Activated T-helper 9 cell treated with anti-CD3 and anti-CD28 coated beads, Interleukin-2, amount 50 U/mL, for 16 hours (primary cell): Measurements from ENCODE around the gene INPP5J.
"Not testable (repeated sequence)": the region's sequence is repeated elsewhere in the genome, so short reads cannot be mapped to it uniquely, and the experiment has no call there.

Source experiments
- DNase-seq: peaks from one replicate; pipeline ENCODE4 v3.0.0-alpha.2; 2020; ENCODE audit warnings: low read depth

The INPP5J gene

DNA sequence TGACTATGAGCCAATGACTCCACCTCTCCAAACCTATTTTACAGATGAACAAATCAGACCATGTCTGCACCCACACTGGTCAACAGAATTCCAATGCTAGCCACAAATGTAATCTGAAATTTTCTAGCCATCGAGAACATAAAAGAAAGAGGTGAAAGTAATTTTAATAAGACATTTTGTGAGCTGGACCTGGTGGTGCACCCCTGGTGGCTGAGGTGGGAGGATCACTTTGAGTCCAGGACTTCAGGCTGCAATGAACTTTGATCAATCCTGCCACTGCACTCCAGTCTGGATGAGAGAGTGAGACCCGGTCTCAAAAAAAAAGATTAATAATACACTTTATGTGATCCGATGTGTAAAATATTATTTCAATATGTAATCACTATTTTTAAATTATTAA is 27.8 kb downstream of the INPP5J start:
- no peak for DNase-seq

DNA sequence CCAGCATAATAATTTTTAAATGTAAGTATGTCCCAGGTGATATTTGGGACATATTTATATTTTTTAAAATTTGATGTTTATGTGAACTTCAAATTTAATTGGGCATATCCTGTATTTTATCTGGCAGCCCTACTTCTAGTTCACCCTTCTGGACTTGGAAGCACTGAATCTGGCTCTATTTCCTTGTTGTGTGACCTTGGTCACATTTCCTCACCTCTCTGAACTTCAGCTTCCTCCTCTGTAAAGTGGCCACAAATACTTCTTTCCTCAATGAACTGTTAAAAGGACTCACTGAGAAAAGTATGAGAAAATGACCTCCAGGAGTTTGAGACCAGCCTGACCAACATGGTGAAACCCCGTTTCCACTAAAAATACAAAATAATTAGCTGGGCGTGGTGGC is 29.1 kb downstream of the INPP5J start:
- DNase-seq = no peak

DNA sequence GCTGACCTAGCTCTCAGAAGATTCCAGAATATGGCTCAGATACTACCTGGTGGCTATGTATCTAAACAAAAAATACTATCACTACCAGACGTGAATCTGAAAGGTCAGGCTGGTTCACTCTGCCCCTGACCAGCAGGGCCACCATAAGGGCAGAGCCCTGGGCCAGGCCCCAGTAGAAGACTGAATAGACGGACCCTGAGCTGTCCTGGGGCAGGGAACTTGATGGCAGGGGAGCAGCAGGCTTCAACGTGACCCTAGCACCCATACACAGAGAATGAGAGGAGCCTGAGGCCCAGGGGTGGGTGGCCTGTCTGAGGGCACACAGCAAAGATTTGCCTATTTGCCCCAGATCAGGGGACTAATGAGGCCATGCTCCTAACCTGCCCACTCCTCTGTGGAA is 30.6 kb downstream of the INPP5J start:
- no peak for DNase-seq

DNA sequence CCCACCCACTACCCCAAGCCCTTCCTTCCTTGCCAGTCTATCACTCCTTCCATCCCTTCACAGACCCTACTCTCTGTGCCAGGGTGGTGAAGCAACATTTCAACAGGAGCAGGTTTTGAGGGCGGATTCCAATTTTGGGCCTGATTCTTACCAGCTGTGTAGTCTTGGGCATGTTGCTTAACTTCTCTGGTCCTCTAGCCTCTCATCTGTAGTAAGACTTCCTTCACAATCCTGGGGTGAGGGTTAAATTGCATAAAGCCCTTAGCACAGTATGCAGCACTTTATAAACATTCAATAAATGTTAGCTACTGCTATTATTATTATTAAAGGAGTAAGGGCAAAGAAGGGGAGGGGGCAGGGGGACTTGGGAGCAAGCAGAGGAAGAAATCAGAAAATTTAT is 32.2 kb downstream of the INPP5J start:
- no peak for DNase-seq

DNA sequence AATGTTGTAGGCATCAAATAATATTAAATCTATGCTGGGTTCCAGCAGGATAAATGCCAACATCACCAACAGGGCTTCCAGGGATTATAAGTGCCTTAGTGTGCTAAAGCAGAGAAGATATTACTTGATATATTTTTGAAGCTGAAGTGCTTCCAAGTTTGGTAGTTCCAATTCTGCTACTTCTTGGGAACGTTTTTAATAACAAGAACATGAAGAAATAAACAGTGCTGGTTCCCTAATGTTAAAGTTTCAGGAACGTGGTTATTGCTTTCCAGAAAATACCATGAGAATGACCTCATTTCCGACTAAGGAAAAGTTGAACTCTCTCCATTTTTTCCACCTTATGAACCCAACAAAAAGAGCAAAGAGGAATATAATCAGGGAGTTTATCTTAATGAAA is 32.7 kb downstream of the INPP5J start:
- no peak for DNase-seq

DNA sequence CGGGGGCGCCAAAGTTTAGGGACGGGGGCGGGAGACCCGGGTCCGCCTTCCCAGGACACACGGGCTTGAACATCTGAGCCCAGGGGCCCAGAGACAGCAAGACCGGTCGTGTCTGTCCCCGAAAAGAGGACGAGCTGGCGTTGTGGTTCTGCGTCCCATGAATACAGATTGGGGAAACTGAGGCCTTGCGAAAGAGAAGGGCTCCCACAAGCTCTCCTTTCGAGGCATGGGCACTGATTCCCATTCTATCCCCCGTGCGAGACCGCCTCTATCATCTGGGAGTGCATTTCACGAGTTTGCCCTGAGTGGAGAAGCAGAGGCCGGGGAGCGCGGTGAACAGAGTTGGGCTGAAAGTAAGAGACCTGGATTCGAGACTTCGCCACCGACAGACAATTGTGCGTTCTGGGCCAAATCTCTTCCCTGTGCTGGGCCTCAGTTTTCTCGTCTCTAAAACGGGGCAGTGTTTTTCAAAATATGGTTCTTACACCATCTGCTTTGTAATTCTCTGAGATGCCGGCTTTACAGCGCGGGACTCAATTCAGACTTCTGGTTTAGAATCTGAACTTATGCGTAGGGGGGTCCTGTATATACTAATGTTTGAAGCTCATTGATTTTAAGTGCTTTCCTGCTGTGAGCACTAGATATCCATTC is 37.7 kb downstream of the INPP5J start:
- DNase-seq = no peak

DNA sequence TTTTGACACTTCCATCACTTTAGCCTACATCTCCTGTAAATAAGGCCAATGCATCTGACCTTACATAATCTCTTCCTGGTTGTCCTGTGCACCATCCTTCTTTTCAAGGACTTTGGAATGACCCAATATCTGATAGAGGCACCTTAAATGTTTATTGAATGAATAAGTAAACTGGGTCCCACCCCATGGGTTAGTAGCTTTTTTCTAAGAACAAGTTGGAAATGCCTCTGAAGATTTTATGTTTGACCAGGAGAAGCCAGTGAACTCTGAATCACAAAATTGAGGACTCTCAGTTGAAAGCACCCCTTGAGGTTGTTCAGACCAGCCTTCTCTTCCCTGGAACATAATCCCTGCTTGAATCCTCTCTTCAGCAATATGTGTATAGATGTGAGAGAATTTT is 38.6 kb downstream of the INPP5J start:
- no peak for DNase-seq

- no peak for DNase-seq
Measured at GRCh38 chr22:31162015-31162765, 39.4 kb downstream of the INPP5J start.

GRCh38 chr22:31170971-31171370 is 48.2 kb downstream of the INPP5J start:
- no peak for DNase-seq

DNA sequence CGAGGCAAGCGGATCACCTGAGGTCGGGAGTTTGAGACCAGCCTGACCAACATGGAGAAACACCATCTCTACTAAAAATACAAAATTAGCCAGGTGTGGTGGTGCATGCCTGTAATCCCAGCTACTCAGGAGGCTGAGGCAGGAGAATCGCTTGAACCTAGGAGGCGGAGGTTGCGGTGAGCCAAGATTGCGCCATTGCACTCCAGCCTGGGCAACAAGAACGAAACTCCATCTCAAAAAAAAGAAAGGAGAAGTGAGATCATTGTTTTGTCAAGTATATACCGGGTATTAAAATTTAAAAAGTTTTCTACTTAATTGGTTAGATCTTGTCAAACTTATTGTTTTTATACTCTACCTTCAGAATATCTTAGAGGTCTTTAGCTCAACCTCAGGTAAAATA is 49.0 kb downstream of the INPP5J start:
- DNase-seq = not testable (repeated sequence)

GRCh38 chr22:31173386-31174145 is 50.8 kb downstream of the INPP5J start:
- no peak for DNase-seq

DNA sequence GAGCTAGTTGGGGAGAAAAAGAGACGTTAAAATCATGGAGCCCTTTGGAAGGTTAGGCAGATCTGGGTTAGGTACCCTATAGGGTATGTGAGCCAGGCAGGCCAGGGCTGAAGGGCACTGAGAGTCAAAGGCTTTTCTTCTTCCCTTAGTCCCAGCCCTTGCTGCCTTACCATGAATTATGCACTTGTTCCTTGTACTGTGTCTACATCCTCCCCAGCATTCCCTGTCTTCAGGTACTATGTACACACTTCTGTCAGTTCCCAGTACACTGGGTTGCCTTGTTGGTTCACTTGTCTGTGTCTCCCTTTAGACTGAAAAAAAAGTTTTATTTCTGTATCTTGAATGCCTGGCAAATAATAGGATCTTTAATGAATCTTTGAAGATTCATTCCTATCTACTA is 54.2 kb downstream of the INPP5J start:
- no peak for DNase-seq

DNA sequence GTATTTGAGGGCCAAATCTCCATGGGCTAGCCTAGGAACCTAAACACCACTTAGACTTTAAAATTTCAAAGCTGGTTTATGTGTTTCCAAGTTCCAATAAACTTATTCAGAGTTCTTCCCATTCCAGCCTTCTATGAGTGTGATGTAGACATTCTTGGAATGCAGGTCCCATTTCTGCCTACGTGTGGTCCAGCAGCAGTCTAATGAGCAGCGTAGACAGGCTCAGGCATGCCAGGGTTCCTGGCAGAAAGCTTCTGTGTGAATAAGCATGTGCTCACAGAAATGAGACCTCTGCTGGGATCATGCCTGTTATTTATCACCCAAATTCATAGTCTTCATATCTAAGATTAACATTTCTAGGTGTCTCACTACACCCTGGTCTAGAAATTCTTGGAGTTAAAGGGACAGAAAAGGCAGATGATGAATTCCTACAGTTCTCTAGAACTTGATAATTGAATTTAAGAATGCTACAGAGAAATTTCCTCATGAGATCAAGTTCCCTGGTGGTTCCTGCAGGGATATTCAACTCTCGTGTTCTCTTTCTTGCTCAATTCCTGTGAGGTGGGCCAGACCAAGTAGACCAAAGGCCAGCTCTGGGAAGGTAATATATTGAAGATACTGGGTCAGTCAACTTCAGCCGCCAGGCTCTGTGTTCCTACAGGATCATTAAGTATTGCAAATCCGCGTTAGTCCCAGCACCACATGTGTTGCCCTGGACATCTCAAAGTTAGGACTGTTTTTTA is 54.8 kb downstream of the INPP5J start:
- no peak for DNase-seq

DNA sequence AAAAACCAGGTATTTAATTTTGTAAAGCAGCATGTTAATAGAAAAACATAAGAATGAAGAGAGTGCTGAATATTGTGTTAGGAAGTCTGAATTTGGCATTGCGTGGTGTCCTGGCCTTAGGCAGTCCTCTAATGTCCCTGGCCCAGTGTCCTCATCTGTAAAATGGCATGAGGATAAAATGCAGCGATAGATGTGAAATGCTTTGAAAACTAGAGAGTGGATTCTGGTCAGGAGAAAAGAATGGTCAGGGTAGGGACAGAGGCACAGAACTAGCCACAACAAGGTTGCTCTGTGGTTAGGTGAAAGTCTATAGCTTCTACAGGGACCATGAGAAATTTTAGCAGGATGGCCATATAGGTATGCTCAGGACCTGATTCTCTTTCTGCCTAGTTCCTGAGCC is 56.1 kb downstream of the INPP5J start:
- no peak for DNase-seq

DNA sequence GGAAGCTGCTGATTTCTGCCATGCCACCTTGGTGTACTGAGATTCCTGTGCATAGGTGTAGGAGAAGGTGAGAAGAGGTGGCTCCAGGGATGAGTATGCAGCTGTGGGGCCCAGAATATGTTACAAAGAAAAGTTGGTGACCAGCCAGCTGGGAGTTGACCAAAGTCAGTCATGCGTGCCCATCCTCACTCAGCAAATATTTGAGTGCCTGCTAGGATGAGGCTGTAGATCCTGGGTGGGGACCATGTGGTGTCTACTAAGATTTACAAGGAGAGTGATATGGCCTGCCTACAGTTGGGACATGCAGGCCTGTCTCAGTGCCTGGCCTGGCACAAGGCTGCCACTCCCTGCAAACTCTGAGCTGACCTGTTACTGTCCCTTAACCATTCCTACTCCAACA is 56.6 kb downstream of the INPP5J start:
- DNase-seq = no peak

GRCh38 chr22:31184015-31184414 is 61.2 kb downstream of the INPP5J start:
- DNase-seq = no peak
